Body of pancreas (tissue), 4 donors: ENCODE results near the gene BAZ1A. TPM values are rescaled to one million over a fixed set of nuclear protein-coding genes. Genes with fewer than 3 reads are reported as not detected.

Experiments used
- ATAC-seq: fragments of 150-250 bp; one replicate; pipeline ENCODE4 v1.9.1; 2016
- DNase-seq, 4 donors: peaks; one replicate each; pipeline ENCODE4 v3.0.0-alpha.2; 2019
- H3K27ac ChIP-seq, 4 donors: fragments of 200-600 bp; sonication (generic); 1 replicate in 3 of 4; 2 replicates in 1 of 4; pipeline versions ENCODE4 v1.5.1 to v1.6.1; 2016 to 2019; ENCODE audit warnings: mild to moderate bottlenecking in 1 of 4, mixed read lengths in 1 of 4, moderate library complexity in 1 of 4
- H3K27me3 ChIP-seq, 2 donors: fragments of 200-600 bp; sonication (generic); one replicate each; pipeline ENCODE4 v1.6.0; 2016; ENCODE audit warnings: mild to moderate bottlenecking in 1 of 2
- H3K36me3 ChIP-seq, 2 donors: fragments of 200-600 bp; sonication (generic); replicated peaks in 1 of 2; 2 replicates each; pipeline ENCODE4 v1.5.1; 2016; ENCODE audit warnings: low read depth in 2 of 2; ENCODE audit not compliant: insufficient read depth in 1 of 2
- H3K4me1 ChIP-seq: fragments of 200-600 bp; sonication (generic); one replicate; pipeline ENCODE4 v1.6.0; 2016
- H3K4me3 ChIP-seq, 2 donors: fragments of 200-600 bp; sonication (generic); 1 replicate in 1 of 2; 2 replicates in 1 of 2; pipeline ENCODE4 v1.5.1; 2016 to 2019
- H3K9me3 ChIP-seq, 3 donors: fragments of 200-600 bp; sonication (generic); 1 replicate in 2 of 3; 2 replicates in 1 of 3; pipeline ENCODE4 v1.5.1; 2016
- CTCF ChIP-seq, 7 experiments: fragments of 450-650 bp in 4 of 7; fragments of 200-600 bp in 3 of 7; sonication (generic) in 3 of 7; IDR thresholded peaks; one replicate each; pipeline ENCODE4 v1.5.1; 2016 to 2019; ENCODE audit warnings: antibody characterized with exemption in 7 of 7
- POLR2A ChIP-seq, 3 donors: fragments of 450-650 bp; IDR thresholded peaks; one replicate each; pipeline ENCODE4 v1.6.1; 2016; ENCODE audit warnings: antibody characterized with exemption in 3 of 3, mild to moderate bottlenecking in 2 of 3
- WGBS, 2 donors: methylation state at CpG; one replicate each; pipeline ENCODE4 v1.1.5; 2017; 5-methylcytosine and 5-hydroxymethylcytosine counted together
- intact Hi-C: fragments of 100-400 bp; cut with DNase I; formaldehyde crosslinking; loops from one replicate; pipeline ENCODE4 v1.15.1; 2023
- small RNA-seq: library from RNA; depleted of rRNA; stranded (forward); fragments of <200 nt; gene quantifications from one replicate; pipeline ENCODE3, GENCODE V24; 2016
- total RNA-seq, 2 donors: library from RNA; depleted of rRNA; stranded (reverse); fragments of >200 nt; gene quantifications; one replicate each; pipeline ENCODE4 v1.1.0, GENCODE V29; 2016

Gene BAZ1A
- total RNA-seq, 2 donors from 2014 or later = 10.5 to 18.2 TPM

GRCh38 chr14:34711169-34711568, 164.0 kb downstream of the BAZ1A start:
- intact Hi-C loops = no loop called here

GRCh38 chr14:34710744-34711143, 164.4 kb downstream of the BAZ1A start:
- Histone ChIP-seq H3K4me3 (no peak overlapping the region), H3K36me3 (peaks cover 0 to 7% of the 10 kb centered on the region in 2 donors), H3K4me1 (peaks cover 30% of the 10 kb centered on the region), H3K27ac (peak overlapping the region in 2 of 4 donors; percentile 22 to 53), H3K9me3 (no peaks in the 10 kb centered on the region), H3K27me3 (no peaks in the 10 kb centered on the region)
- ATAC-seq = no peak
- intact Hi-C loops = no loop called here
- no peak for TF ChIP-seq POLR2A (IDR thresholded peaks at IDR 0.05)
- no peak for TF ChIP-seq CTCF (IDR thresholded peaks at IDR 0.05)
- no peak for DNase-seq
- 22 to 29% methylated on average over 2 of the region's 2 CpGs for WGBS, 2 donors

More at GRCh38 chr14:34711169-34711568, 164.0 kb downstream of the BAZ1A start:
- WGBS, 2 donors = 54 to 56% methylated on average over 3 of the region's 3 CpGs
- peaks cover 0 to 7% of the 10 kb centered on the region in 2 donors for H3K36me3 ChIP-seq
- TF ChIP-seq CTCF (IDR thresholded peaks at IDR 0.05) (no peak), POLR2A (IDR thresholded peaks at IDR 0.05) (no peak)
- no peaks in the 10 kb centered on the region for H3K27me3 ChIP-seq
- peak in 1 of 4 donors; percentile 4 for DNase-seq
- H3K4me3 ChIP-seq = no peak overlapping the region
- peak overlapping the region in 2 of 4 donors; percentile 22 to 53 for H3K27ac ChIP-seq
- H3K4me1 ChIP-seq = peaks cover 30% of the 10 kb centered on the region
- no peak for ATAC-seq
- H3K9me3 ChIP-seq = no peaks in the 10 kb centered on the region

GRCh38 chr14:34710006-34710405, 165.2 kb downstream of the BAZ1A start:
- TF ChIP-seq CTCF (IDR thresholded peaks at IDR 0.05) = no peak
- no peak for TF ChIP-seq POLR2A (IDR thresholded peaks at IDR 0.05)
- peak overlapping the region in 2 of 4 donors; percentile 12 to 22 for H3K27ac ChIP-seq
- peaks cover 0 to 7% of the 10 kb centered on the region in 2 donors for H3K36me3 ChIP-seq
- DNase-seq (no peak), ATAC-seq (no peak)
- no peaks in the 10 kb centered on the region for H3K9me3 ChIP-seq
- H3K4me3 ChIP-seq = no peak overlapping the region
- 10 to 23% methylated on average over 1 of the region's 1 CpG for WGBS, 2 donors
- peaks cover 24% of the 10 kb centered on the region for H3K4me1 ChIP-seq
- H3K27me3 ChIP-seq = no peaks in the 10 kb centered on the region
- intact Hi-C loops = no loop called here

- intact Hi-C loops = no loop called here
- no peak overlapping the region for H3K4me3 ChIP-seq
- H3K4me1 ChIP-seq = peaks cover 16% of the 10 kb centered on the region
- H3K27ac ChIP-seq = no peak overlapping the region
- 93 to 95% methylated on average over 3 of the region's 3 CpGs for WGBS, 2 donors
- H3K27me3 ChIP-seq = no peaks in the 10 kb centered on the region
- TF ChIP-seq CTCF (IDR thresholded peaks at IDR 0.05) (no peak), POLR2A (IDR thresholded peaks at IDR 0.05) (no peak)
- DNase-seq (no peak), ATAC-seq (no peak)
- no peaks in the 10 kb centered on the region for H3K9me3 ChIP-seq
- peaks cover 0 to 7% of the 10 kb centered on the region in 2 donors for H3K36me3 ChIP-seq
Measured at GRCh38 chr14:34707722-34708121, 167.4 kb downstream of the BAZ1A start.

Small RNA genes within 50 kb of the gene (small RNA-seq; reads per million reads assigned to genes)
- not detected for gene AL121603.1
- gene RNU7-41P = not detected

Other genes with a start within 250 kb of the BAZ1A start
- gene SNX6, start 245.2 kb downstream of the BAZ1A start, total RNA-seq = 10 to 100 TPM; 28.8 to 41.2 TPM
- 10 to 100 TPM; 10.9 to 32.3 TPM for gene CFL2, start 160.8 kb downstream of the BAZ1A start, total RNA-seq
- 10 to 100 TPM; 38.2 to 61.5 TPM for gene SRP54, start 107.6 kb upstream of the BAZ1A start, total RNA-seq
- 10 to 100 TPM; 11.5 to 22.3 TPM for gene FAM177A1, start 170.9 kb upstream of the BAZ1A start, total RNA-seq
- 10 to 100 TPM in 1 of 2 donors, 1 to 10 TPM in 1; 4.3 to 20.0 TPM for gene PPP2R3C, start 246.6 kb upstream of the BAZ1A start, total RNA-seq
- 10 to 100 TPM; 12.5 to 21.8 TPM for gene PRORP, start 247.2 kb upstream of the BAZ1A start, total RNA-seq